GM23338 (cell line): ENCODE results near the gene DACT2. TPM values are rescaled to one million over a fixed set of nuclear protein-coding genes. Genes with fewer than 3 reads are reported as not detected.

Source experiments
- ATAC-seq: fragments of 200-7000 bp; cut with Tn5 transposase; 3 replicates; pipeline ENCODE4 v1.9.1; 2020
- DNase-seq: peaks from one replicate; pipeline ENCODE4 v3.0.0-alpha.2; 2015; ENCODE audit warnings: low spot score
- H2AFZ ChIP-seq: fragments of 200-600 bp; sonication (generic); 2 replicates; pipeline ENCODE4 v1.8.0; 2016; ENCODE audit warnings: antibody characterized with exemption, mild to moderate bottlenecking, moderate library complexity
- H3F3A ChIP-seq: fragments of 200-600 bp; sonication (generic); replicated peaks from 2 replicates; pipeline ENCODE4 v1.8.0; 2017; ENCODE audit warnings: antibody characterized with exemption, mixed run types, low read depth
- H3K27ac ChIP-seq: fragments of 200-600 bp; sonication (generic); 2 replicates; pipeline ENCODE4 v1.6.1; 2016; ENCODE audit warnings: low read depth
- H3K27me3 ChIP-seq: fragments of 200-600 bp; sonication (generic); 2 replicates; pipeline ENCODE4 v1.8.0; 2016; ENCODE audit warnings: mild to moderate bottlenecking, mixed run types, moderate library complexity; ENCODE audit not compliant: insufficient read depth
- H3K36me3 ChIP-seq: fragments of 200-600 bp; sonication (generic); 2 replicates; pipeline ENCODE4 v1.8.0; 2016; ENCODE audit warnings: mild to moderate bottlenecking; ENCODE audit not compliant: insufficient read depth
- H3K4me1 ChIP-seq: fragments of 200-600 bp; sonication (generic); 2 replicates; pipeline ENCODE4 v1.8.0; 2016; ENCODE audit warnings: mild to moderate bottlenecking, moderate library complexity; ENCODE audit not compliant: insufficient read depth
- H3K4me2 ChIP-seq: fragments of 200-600 bp; sonication (generic); 2 replicates; pipeline ENCODE4 v1.7.1; 2017; ENCODE audit warnings: mixed run types
- H3K4me3 ChIP-seq: fragments of 200-600 bp; sonication (generic); 2 replicates; pipeline ENCODE4 v1.6.1; 2016; ENCODE audit warnings: mixed run types
- H3K79me2 ChIP-seq: fragments of 200-600 bp; sonication (generic); replicated peaks from 2 replicates; pipeline ENCODE4 v1.8.0; 2017; ENCODE audit warnings: mild to moderate bottlenecking; ENCODE audit not compliant: insufficient read depth
- H3K9me2 ChIP-seq: fragments of 200-600 bp; sonication (generic); 2 replicates; pipeline ENCODE4 v1.8.0; 2017; ENCODE audit not compliant: insufficient read depth
- H4K20me1 ChIP-seq: fragments of 200-600 bp; sonication (generic); replicated peaks from 2 replicates; pipeline ENCODE4 v1.8.0; 2017; ENCODE audit warnings: mild to moderate bottlenecking; ENCODE audit not compliant: insufficient read depth
- H3K27ac Mint-ChIP-seq: 2 replicates; pipeline ENCODE4 v1.8.0; 2020; ENCODE audit warnings: inconsistent platforms, mild to moderate bottlenecking, moderate library complexity, mixed read lengths
- H3K27me3 Mint-ChIP-seq: 3 replicates; pipeline ENCODE4 v1.8.0; 2022; ENCODE audit warnings: low read depth, mild to moderate bottlenecking, moderate library complexity, mixed read lengths, inconsistent platforms; ENCODE audit not compliant: insufficient read depth, poor library complexity
- H3K36me3 Mint-ChIP-seq: 3 replicates; pipeline ENCODE4 v1.8.0; 2021; ENCODE audit warnings: low read depth, mild to moderate bottlenecking, inconsistent platforms, moderate library complexity, mixed read lengths
- H3K4me1 Mint-ChIP-seq: 3 replicates; pipeline ENCODE4 v1.8.0; 2020; ENCODE audit warnings: mild to moderate bottlenecking, inconsistent platforms, mixed read lengths
- H3K4me3 Mint-ChIP-seq: 3 replicates; pipeline ENCODE4 v1.8.0; 2021; ENCODE audit warnings: moderate library complexity, mild to moderate bottlenecking, inconsistent platforms, mixed read lengths
- H3K9me3 Mint-ChIP-seq: 3 replicates; pipeline ENCODE4 v1.8.0; 2020; ENCODE audit warnings: moderate library complexity, mild to moderate bottlenecking, inconsistent platforms, mixed read lengths
- EZH2phosphoT487 ChIP-seq: fragments of 200-600 bp; sonication (generic); IDR thresholded peaks from one replicate; pipeline ENCODE4 v1.8.1; 2018; ENCODE audit warnings: antibody characterized with exemption; ENCODE audit not compliant: unreplicated experiment
- JUNB ChIP-seq: IDR thresholded peaks from one replicate; pipeline ENCODE4 v1.6.1; 2016; ENCODE audit warnings: antibody characterized with exemption; ENCODE audit not compliant: unreplicated experiment
- NANOG ChIP-seq: IDR thresholded peaks from 2 replicates; pipeline ENCODE4 v1.6.1; 2016; ENCODE audit warnings: antibody characterized with exemption, borderline replicate concordance
- POLR2AphosphoS5 ChIP-seq: IDR thresholded peaks from 2 replicates; pipeline ENCODE4 v1.6.1; 2016; ENCODE audit warnings: antibody characterized with exemption, low read depth
- STAT1 ChIP-seq: IDR thresholded peaks from one replicate; pipeline ENCODE4 v1.6.1; 2016; ENCODE audit warnings: antibody characterized with exemption; ENCODE audit not compliant: unreplicated experiment
- ZNF331 ChIP-seq: fragments of 250-450 bp; sonication (Bioruptor Pico); IDR thresholded peaks from 2 replicates; pipeline ENCODE4 v1.5.0; 2020; ENCODE audit warnings: low read depth, mild to moderate bottlenecking, moderate library complexity
- polyA plus RNA-seq: library from polyadenylated mRNA; unstranded; fragments of >200 nt; fragmentation: Nextera tagmentation; extraction: Ambion mirVana; gene quantifications from 2 replicates; pipeline ENCODE4 v1.2.1, GENCODE V29; 2016
- total RNA-seq: library from RNA; depleted of rRNA; stranded (reverse); fragments of >200 nt; shearing (Covaris generic); gene quantifications from 2 replicates; pipeline ENCODE4 v1.2.3, GENCODE V29; 2014
- TF ChIP-seq, protein P1 (sequence below): fragments of 250-450 bp; sonication (Bioruptor Pico); IDR thresholded peaks from 2 replicates; pipeline ENCODE4 v1.5.0; 2020; ENCODE audit warnings: mild to moderate bottlenecking, moderate library complexity
- TF ChIP-seq, protein P2 (sequence below): IDR thresholded peaks from 2 replicates; pipeline ENCODE4 v1.6.1; 2016; ENCODE audit warnings: antibody characterized with exemption
- TF ChIP-seq, protein P3 (sequence below), 2 experiments: fragments of 200-600 bp in 1 of 2; sonication (generic) in 1 of 2; conservative IDR thresholded peaks; 2 replicates each; pipeline versions ENCODE4 v1.5.1 to v1.6.1; 2016 to 2017; ENCODE audit warnings: antibody characterized with exemption in 2 of 2, low read depth in 2 of 2, mild to moderate bottlenecking in 2 of 2, moderate library complexity in 1 of 2

Gene DACT2
- total and polyA plus RNA-seq, 2 experiments from 2014 or later: 1.8 to 10.6 TPM

DNA sequence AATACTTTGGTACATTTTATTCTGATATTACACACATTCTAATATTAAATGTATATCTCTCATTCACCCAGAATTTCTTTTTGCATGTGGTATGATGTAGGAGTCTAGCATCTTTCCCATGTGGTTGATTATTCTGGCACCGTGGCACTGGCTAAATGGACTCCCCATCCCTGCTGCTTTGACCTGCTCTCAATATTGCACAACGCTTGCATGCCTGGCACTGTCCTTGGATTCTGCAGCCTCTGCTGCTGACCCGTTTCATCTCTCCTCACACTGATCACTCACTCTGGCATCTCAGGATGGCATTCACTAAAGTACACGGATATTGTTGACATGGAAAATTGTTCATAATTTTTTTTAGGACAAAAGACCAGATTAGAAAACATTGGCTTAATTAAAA, 11.5 kb upstream of the DACT2 start:
- H3K4me3 Mint-ChIP-seq: no peak overlapping the region
- no peak overlapping the region for H3K27ac Mint-ChIP-seq
- no peaks in the 10 kb centered on the region for H3K36me3 Mint-ChIP-seq
- Histone ChIP-seq H3K4me3 (no peak overlapping the region), H3K27ac (no peak overlapping the region), H3F3A (no peaks in the 10 kb centered on the region), H3K4me2 (no peak overlapping the region), H3K79me2 (no peaks in the 10 kb centered on the region), H3K9me2 (no peaks in the 10 kb centered on the region), H4K20me1 (no peaks in the 10 kb centered on the region), H3K36me3 (no peaks in the 10 kb centered on the region), H3K4me1 (peaks cover 18% of the 10 kb centered on the region; the same call in 1 of the 2 replicates), H3K27me3 (no peaks in the 10 kb centered on the region), H2AFZ (no peak overlapping the region)
- H3K27me3 Mint-ChIP-seq: peaks cover 7% of the 10 kb centered on the region
- TF ChIP-seq ZNF331 (no peak), STAT1 (no peak), EZH2phosphoT487 (no peak), NANOG (no peak), JUNB (no peak), POLR2AphosphoS5 (no peak)
- TF ChIP-seq, protein P1, sequence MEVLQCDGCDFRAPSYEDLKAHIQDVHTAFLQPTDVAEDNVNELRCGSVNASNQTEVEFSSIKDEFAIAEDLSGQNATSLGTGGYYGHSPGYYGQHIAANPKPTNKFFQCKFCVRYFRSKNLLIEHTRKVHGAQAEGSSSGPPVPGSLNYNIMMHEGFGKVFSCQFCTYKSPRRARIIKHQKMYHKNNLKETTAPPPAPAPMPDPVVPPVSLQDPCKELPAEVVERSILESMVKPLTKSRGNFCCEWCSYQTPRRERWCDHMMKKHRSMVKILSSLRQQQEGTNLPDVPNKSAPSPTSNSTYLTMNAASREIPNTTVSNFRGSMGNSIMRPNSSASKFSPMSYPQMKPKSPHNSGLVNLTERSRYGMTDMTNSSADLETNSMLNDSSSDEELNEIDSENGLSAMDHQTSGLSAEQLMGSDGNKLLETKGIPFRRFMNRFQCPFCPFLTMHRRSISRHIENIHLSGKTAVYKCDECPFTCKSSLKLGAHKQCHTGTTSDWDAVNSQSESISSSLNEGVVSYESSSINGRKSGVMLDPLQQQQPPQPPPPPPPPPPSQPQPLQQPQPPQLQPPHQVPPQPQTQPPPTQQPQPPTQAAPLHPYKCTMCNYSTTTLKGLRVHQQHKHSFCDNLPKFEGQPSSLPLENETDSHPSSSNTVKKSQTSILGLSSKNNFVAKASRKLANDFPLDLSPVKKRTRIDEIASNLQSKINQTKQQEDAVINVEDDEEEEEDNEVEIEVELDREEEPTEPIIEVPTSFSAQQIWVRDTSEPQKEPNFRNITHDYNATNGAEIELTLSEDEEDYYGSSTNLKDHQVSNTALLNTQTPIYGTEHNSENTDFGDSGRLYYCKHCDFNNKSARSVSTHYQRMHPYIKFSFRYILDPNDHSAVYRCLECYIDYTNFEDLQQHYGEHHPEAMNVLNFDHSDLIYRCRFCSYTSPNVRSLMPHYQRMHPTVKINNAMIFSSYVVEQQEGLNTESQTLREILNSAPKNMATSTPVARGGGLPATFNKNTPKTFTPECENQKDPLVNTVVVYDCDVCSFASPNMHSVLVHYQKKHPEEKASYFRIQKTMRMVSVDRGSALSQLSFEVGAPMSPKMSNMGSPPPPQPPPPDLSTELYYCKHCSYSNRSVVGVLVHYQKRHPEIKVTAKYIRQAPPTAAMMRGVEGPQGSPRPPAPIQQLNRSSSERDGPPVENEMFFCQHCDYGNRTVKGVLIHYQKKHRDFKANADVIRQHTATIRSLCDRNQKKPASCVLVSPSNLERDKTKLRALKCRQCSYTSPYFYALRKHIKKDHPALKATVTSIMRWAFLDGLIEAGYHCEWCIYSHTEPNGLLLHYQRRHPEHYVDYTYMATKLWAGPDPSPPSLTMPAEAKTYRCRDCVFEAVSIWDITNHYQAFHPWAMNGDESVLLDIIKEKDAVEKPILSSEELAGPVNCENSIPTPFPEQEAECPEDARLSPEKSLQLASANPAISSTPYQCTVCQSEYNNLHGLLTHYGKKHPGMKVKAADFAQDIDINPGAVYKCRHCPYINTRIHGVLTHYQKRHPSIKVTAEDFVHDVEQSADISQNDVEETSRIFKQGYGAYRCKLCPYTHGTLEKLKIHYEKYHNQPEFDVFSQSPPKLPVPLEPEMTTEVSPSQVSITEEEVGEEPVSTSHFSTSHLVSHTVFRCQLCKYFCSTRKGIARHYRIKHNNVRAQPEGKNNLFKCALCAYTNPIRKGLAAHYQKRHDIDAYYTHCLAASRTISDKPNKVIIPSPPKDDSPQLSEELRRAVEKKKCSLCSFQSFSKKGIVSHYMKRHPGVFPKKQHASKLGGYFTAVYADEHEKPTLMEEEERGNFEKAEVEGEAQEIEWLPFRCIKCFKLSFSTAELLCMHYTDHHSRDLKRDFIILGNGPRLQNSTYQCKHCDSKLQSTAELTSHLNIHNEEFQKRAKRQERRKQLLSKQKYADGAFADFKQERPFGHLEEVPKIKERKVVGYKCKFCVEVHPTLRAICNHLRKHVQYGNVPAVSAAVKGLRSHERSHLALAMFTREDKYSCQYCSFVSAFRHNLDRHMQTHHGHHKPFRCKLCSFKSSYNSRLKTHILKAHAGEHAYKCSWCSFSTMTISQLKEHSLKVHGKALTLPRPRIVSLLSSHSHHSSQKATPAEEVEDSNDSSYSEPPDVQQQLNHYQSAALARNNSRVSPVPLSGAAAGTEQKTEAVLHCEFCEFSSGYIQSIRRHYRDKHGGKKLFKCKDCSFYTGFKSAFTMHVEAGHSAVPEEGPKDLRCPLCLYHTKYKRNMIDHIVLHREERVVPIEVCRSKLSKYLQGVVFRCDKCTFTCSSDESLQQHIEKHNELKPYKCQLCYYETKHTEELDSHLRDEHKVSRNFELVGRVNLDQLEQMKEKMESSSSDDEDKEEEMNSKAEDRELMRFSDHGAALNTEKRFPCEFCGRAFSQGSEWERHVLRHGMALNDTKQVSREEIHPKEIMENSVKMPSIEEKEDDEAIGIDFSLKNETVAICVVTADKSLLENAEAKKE (CRISPR knock-in tag): no peak
- TF ChIP-seq, protein P2, sequence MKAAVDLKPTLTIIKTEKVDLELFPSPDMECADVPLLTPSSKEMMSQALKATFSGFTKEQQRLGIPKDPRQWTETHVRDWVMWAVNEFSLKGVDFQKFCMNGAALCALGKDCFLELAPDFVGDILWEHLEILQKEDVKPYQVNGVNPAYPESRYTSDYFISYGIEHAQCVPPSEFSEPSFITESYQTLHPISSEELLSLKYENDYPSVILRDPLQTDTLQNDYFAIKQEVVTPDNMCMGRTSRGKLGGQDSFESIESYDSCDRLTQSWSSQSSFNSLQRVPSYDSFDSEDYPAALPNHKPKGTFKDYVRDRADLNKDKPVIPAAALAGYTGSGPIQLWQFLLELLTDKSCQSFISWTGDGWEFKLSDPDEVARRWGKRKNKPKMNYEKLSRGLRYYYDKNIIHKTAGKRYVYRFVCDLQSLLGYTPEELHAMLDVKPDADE: no peak
- TF ChIP-seq, protein P3, sequence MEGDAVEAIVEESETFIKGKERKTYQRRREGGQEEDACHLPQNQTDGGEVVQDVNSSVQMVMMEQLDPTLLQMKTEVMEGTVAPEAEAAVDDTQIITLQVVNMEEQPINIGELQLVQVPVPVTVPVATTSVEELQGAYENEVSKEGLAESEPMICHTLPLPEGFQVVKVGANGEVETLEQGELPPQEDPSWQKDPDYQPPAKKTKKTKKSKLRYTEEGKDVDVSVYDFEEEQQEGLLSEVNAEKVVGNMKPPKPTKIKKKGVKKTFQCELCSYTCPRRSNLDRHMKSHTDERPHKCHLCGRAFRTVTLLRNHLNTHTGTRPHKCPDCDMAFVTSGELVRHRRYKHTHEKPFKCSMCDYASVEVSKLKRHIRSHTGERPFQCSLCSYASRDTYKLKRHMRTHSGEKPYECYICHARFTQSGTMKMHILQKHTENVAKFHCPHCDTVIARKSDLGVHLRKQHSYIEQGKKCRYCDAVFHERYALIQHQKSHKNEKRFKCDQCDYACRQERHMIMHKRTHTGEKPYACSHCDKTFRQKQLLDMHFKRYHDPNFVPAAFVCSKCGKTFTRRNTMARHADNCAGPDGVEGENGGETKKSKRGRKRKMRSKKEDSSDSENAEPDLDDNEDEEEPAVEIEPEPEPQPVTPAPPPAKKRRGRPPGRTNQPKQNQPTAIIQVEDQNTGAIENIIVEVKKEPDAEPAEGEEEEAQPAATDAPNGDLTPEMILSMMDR (conservative IDR thresholded peaks at IDR 0.05; ENCODE audit: low read depth in 2 of 2): no peak
- DNase-seq (no peak), ATAC-seq (no peak)
- H3K9me3 Mint-ChIP-seq: no peaks in the 10 kb centered on the region; the same call in 2 of the 3 replicates
- peaks cover 34% of the 10 kb centered on the region for H3K4me1 Mint-ChIP-seq
